OCI-LY3 (cell line): ENCODE data around the gene ACAP2.

Experiments
- H2AFZ ChIP-seq: fragments of 200-600, 300-600 bp; shearing (Covaris generic); 2 replicates; pipeline ENCODE4 v1.6.0; 2014; ENCODE audit warnings: antibody characterized with exemption, low read depth, low read length
- H3K27ac ChIP-seq: fragments of 200-600, 300-600 bp; sonication (generic); 2 replicates; pipeline ENCODE4 v1.5.1; 2014; ENCODE audit warnings: mild to moderate bottlenecking, low read length, moderate library complexity, mixed read lengths
- H3K27me3 ChIP-seq: fragments of 200-600, 300-600 bp; sonication (generic); 2 replicates; pipeline ENCODE4 v1.6.1; 2014; ENCODE audit warnings: low read depth, low read length, mixed read lengths
- H3K36me3 ChIP-seq: fragments of 200-600, 300-600 bp; sonication (generic); replicated peaks from 2 replicates; pipeline ENCODE3; 2014; ENCODE audit warnings: low read depth, low read length, mixed read lengths
- H3K4me1 ChIP-seq: fragments of 300-600, 200-600 bp; sonication (generic); 2 replicates; pipeline ENCODE4 v1.6.1; 2014; ENCODE audit warnings: low read length, mixed read lengths
- H3K4me2 ChIP-seq: fragments of 200-600, 300-600 bp; sonication (generic); 2 replicates; pipeline ENCODE4 v1.6.1; 2014; ENCODE audit warnings: low read length, mixed read lengths
- H3K4me3 ChIP-seq: fragments of 300-600, 200-600 bp; sonication (generic); 2 replicates; pipeline ENCODE4 v1.5.1; 2014; ENCODE audit warnings: antibody characterized with exemption, mild to moderate bottlenecking, low read length, moderate library complexity
- H3K79me2 ChIP-seq: fragments of 300-600, 200-600 bp; shearing (Covaris generic); 2 replicates; pipeline ENCODE4 v1.6.1; 2014; ENCODE audit warnings: mild to moderate bottlenecking, low read length, mixed read lengths
- H3K9ac ChIP-seq: fragments of 300-600, 200-600 bp; shearing (Covaris generic); 2 replicates; pipeline ENCODE4 v1.6.0; 2014; ENCODE audit warnings: mild to moderate bottlenecking, low read length, moderate library complexity
- H3K9me3 ChIP-seq: fragments of 200-600, 300-600 bp; shearing (Covaris generic); 2 replicates; pipeline ENCODE4 v1.6.1; 2014; ENCODE audit warnings: low read length, mixed read lengths; ENCODE audit not compliant: insufficient read depth
- H4K20me1 ChIP-seq: fragments of 200-600, 300-600 bp; sonication (generic); 2 replicates; pipeline ENCODE4 v1.6.1; 2016; ENCODE audit warnings: low read length, mixed read lengths; ENCODE audit not compliant: insufficient read depth
- CTCF ChIP-seq: fragments of 200-600, 300-600 bp; sonication (generic); IDR thresholded peaks from 2 replicates; pipeline ENCODE4 v1.5.1; 2014; ENCODE audit warnings: antibody characterized with exemption, low read length, low read depth
- EZH2phosphoT487 ChIP-seq: fragments of 200-600 bp; shearing (Covaris generic); IDR thresholded peaks from 2 replicates; pipeline ENCODE4 v1.6.1; 2018; ENCODE audit warnings: antibody characterized with exemption, mixed run types, low read depth

Gene ACAP2

GRCh38 chr3:195249858-195250464 is 192.9 kb downstream of the ACAP2 start:
- Histone ChIP-seq H3K4me1 (peaks cover 35% of the 10 kb centered on the region), H3K27me3 (no peaks in the 10 kb centered on the region), H2AFZ (no peak overlapping the region), H3K4me2 (no peak overlapping the region), H3K4me3 (no peak overlapping the region), H3K27ac (no peak overlapping the region), H3K9me3 (no peaks in the 10 kb centered on the region), H3K79me2 (peaks cover 19% of the 10 kb centered on the region), H4K20me1 (no peaks in the 10 kb centered on the region), H3K36me3 (no peaks in the 10 kb centered on the region), H3K9ac (no peak overlapping the region)
- TF ChIP-seq EZH2phosphoT487 = no peak
- no peak for TF ChIP-seq CTCF

DNA sequence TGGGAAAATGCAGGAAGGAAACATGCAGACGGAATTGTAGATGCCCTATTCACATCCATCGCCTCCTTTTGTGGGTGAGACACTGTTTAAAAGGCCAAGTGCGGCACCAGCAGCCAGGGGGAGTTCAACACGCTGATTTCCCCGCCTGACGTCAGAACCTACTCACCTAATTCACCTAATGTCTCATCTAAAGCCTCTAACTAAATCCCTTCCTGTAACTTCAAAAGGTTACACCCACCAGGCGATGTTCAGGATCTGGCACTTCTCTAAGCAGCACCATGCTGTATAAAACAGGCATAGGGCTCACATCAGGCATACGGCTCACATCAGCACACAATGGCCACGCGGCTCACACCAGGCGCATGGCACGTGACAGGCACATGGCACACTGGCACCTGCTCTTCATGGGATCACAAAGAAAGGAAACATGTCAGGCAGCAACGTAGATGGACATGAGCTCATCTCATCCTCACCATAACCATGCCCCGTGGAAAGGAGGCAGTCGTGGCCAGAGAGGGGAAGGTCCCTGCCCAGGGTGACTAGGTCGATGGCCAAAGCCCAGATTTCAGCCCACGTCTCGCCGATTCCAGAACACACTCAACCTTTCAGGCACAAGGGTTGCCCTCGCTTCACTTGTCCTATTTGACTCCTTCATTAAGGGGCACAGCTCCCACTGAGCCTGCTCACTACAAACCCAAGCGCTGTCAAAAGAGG is 193.6 kb downstream of the ACAP2 start:
- Histone ChIP-seq H3K4me1 (peaks cover 35% of the 10 kb centered on the region), H3K79me2 (peaks cover 19% of the 10 kb centered on the region), H3K27me3 (no peaks in the 10 kb centered on the region), H3K9ac (no peak overlapping the region), H3K4me3 (no peak overlapping the region), H3K4me2 (no peak overlapping the region), H3K27ac (no peak overlapping the region), H2AFZ (no peak overlapping the region), H3K9me3 (no peaks in the 10 kb centered on the region), H4K20me1 (no peaks in the 10 kb centered on the region), H3K36me3 (no peaks in the 10 kb centered on the region)
- no peak for TF ChIP-seq CTCF
- TF ChIP-seq EZH2phosphoT487 = no peak

GRCh38 chr3:195248281-195248680 is 194.5 kb downstream of the ACAP2 start:
- Histone ChIP-seq H3K27me3 (no peaks in the 10 kb centered on the region), H3K79me2 (peaks cover 19% of the 10 kb centered on the region), H3K4me3 (no peak overlapping the region), H3K27ac (no peak overlapping the region), H4K20me1 (no peaks in the 10 kb centered on the region), H3K4me2 (no peak overlapping the region), H3K9me3 (no peaks in the 10 kb centered on the region), H3K4me1 (peaks cover 35% of the 10 kb centered on the region), H2AFZ (no peak overlapping the region), H3K9ac (no peak overlapping the region), H3K36me3 (no peaks in the 10 kb centered on the region)
- TF ChIP-seq EZH2phosphoT487 (no peak), CTCF (no peak)

- no peaks in the 10 kb centered on the region for H3K36me3 ChIP-seq
- no peak overlapping the region for H3K4me3 ChIP-seq
- H3K9me3 ChIP-seq = no peaks in the 10 kb centered on the region
- H3K27ac ChIP-seq = no peak overlapping the region
- peaks cover 30% of the 10 kb centered on the region for H3K4me1 ChIP-seq
- peaks cover 15% of the 10 kb centered on the region for H3K79me2 ChIP-seq
- TF ChIP-seq CTCF = no peak
- TF ChIP-seq EZH2phosphoT487 = no peak
- H2AFZ ChIP-seq = no peak overlapping the region
- H3K4me2 ChIP-seq = no peak overlapping the region
- no peaks in the 10 kb centered on the region for H4K20me1 ChIP-seq
- H3K9ac ChIP-seq = no peak overlapping the region
- H3K27me3 ChIP-seq = no peaks in the 10 kb centered on the region
Observed at GRCh38 chr3:195247863-195248189, 195.0 kb downstream of the ACAP2 start.
